H9 (cell line): Measurements from ENCODE around the gene TSPAN9. TPM values are rescaled to one million over a fixed set of nuclear protein-coding genes. Genes with fewer than 3 reads are reported as not detected.

ENCODE experiments used
- DNase-seq: peaks from one replicate; pipeline ENCODE4 v3.0.0-alpha.2; 2017
- H2AFZ ChIP-seq: one replicate; pipeline ENCODE4 v1.6.1; 2013; ENCODE audit warnings: mild to moderate bottlenecking, low read length, control low read depth, moderate library complexity
- H2AK5ac ChIP-seq: 2 replicates; pipeline ENCODE4 v1.6.1; 2013; ENCODE audit warnings: low read length, control low read depth, mixed read lengths; ENCODE audit not compliant: insufficient read length
- H2BK120ac ChIP-seq: one replicate; pipeline ENCODE4 v1.6.1; 2013; ENCODE audit warnings: low read depth, mild to moderate bottlenecking, low read length, control low read depth, inconsistent platforms; ENCODE audit not compliant: poor library complexity, severe bottlenecking
- H2BK12ac ChIP-seq: 2 replicates; pipeline ENCODE4 v1.6.1; 2013; ENCODE audit warnings: low read length, control low read depth, mixed read lengths, low read depth; ENCODE audit not compliant: insufficient read length
- H2BK15ac ChIP-seq: 2 replicates; pipeline ENCODE4 v1.6.1; 2013; ENCODE audit warnings: low read depth, low read length, control low read depth
- H2BK20ac ChIP-seq: one replicate; pipeline ENCODE4 v1.6.1; 2013; ENCODE audit warnings: low read depth, mild to moderate bottlenecking, low read length, control low read depth, inconsistent platforms; ENCODE audit not compliant: poor library complexity, severe bottlenecking
- H2BK5ac ChIP-seq: 2 replicates; pipeline ENCODE4 v1.6.1; 2013; ENCODE audit warnings: low read length, control low read depth, mixed read lengths; ENCODE audit not compliant: insufficient read length
- H3K14ac ChIP-seq: 2 replicates; pipeline ENCODE4 v1.6.1; 2013; ENCODE audit warnings: low read length, control low read depth; ENCODE audit not compliant: insufficient read depth
- H3K18ac ChIP-seq: 2 replicates; pipeline ENCODE4 v1.6.1; 2013; ENCODE audit warnings: low read depth, mild to moderate bottlenecking, mixed read lengths, low read length, control low read depth; ENCODE audit not compliant: insufficient read length
- H3K23ac ChIP-seq: 2 replicates; pipeline ENCODE4 v1.6.1; 2013; ENCODE audit warnings: low read length, control low read depth, mixed read lengths, low read depth; ENCODE audit not compliant: insufficient read length
- H3K23me2 ChIP-seq: 2 replicates; pipeline ENCODE4 v1.6.1; 2013; ENCODE audit warnings: low read depth, mild to moderate bottlenecking, mixed read lengths, low read length, control low read depth; ENCODE audit not compliant: insufficient read length, poor library complexity, severe bottlenecking
- H3K27ac ChIP-seq: 2 replicates; pipeline ENCODE4 v1.5.1; 2013; ENCODE audit warnings: low read length, control low read depth, mixed read lengths, low read depth; ENCODE audit not compliant: insufficient read length
- H3K27me3 ChIP-seq: 2 replicates; pipeline ENCODE4 v1.6.1; 2013; ENCODE audit warnings: low read length, control low read depth, inconsistent platforms; ENCODE audit not compliant: insufficient read depth
- H3K4ac ChIP-seq: 2 replicates; pipeline ENCODE4 v1.6.1; 2013; ENCODE audit warnings: low read depth, mild to moderate bottlenecking, control low read depth, inconsistent platforms, low read length, moderate library complexity
- H3K4me1 ChIP-seq: 2 replicates; pipeline ENCODE4 v1.6.1; 2013; ENCODE audit warnings: low read length, control low read depth, inconsistent platforms; ENCODE audit not compliant: insufficient read depth
- H3K4me2 ChIP-seq: 2 replicates; pipeline ENCODE4 v1.6.1; 2013; ENCODE audit warnings: low read length, control low read depth, mixed read lengths; ENCODE audit not compliant: insufficient read length, insufficient read depth
- H3K56ac ChIP-seq: 2 replicates; pipeline ENCODE4 v1.6.1; 2013; ENCODE audit warnings: low read depth, mild to moderate bottlenecking, mixed read lengths, low read length, control low read depth; ENCODE audit not compliant: insufficient read length
- H3K79me1 ChIP-seq: 2 replicates; pipeline ENCODE4 v1.6.1; 2013; ENCODE audit warnings: low read depth, mild to moderate bottlenecking, moderate library complexity, low read length, control low read depth, inconsistent platforms; ENCODE audit not compliant: insufficient read depth, poor library complexity, severe bottlenecking
- H3K79me2 ChIP-seq: 2 replicates; pipeline ENCODE4 v1.6.1; 2013; ENCODE audit warnings: low read length, control low read depth, inconsistent platforms; ENCODE audit not compliant: insufficient read depth
- H3K9ac ChIP-seq: 2 replicates; pipeline ENCODE4 v1.6.1; 2013; ENCODE audit warnings: low read length, control low read depth, mixed read lengths; ENCODE audit not compliant: insufficient read length; ENCODE audit errors: extremely low read depth
- H3K9me3 ChIP-seq: one replicate; pipeline ENCODE4 v1.6.1; 2013; ENCODE audit warnings: low read depth, low read length, inconsistent platforms; ENCODE audit not compliant: control insufficient read depth
- H3T11ph ChIP-seq: one replicate; pipeline ENCODE4 v1.6.1; 2013; ENCODE audit warnings: mild to moderate bottlenecking, low read length, control low read depth, inconsistent platforms
- H4K20me1 ChIP-seq: one replicate; pipeline ENCODE4 v1.6.1; 2013; ENCODE audit not compliant: control insufficient read depth, insufficient read length, insufficient read depth
- H4K5ac ChIP-seq: 2 replicates; pipeline ENCODE4 v1.6.1; 2013; ENCODE audit warnings: low read depth, mild to moderate bottlenecking, mixed read lengths, low read length, control low read depth; ENCODE audit not compliant: insufficient read length
- H4K8ac ChIP-seq: replicated peaks from 2 replicates; pipeline ENCODE4 v1.6.1; 2013; ENCODE audit warnings: low read length, control low read depth, mixed read lengths, low read depth; ENCODE audit not compliant: insufficient read length
- H4K91ac ChIP-seq: 2 replicates; pipeline ENCODE4 v1.6.1; 2013; ENCODE audit warnings: low read depth, mild to moderate bottlenecking, moderate library complexity, mixed read lengths, low read length, control low read depth; ENCODE audit not compliant: insufficient read length
- H3K27ac Mint-ChIP-seq, 3 experiments: 2 replicates in 2 of 3; 3 replicates in 1 of 3; pipeline ENCODE4 v1.8.0; 2020 to 2021; ENCODE audit warnings: mixed read lengths in 3 of 3, mild to moderate bottlenecking in 1 of 3, moderate library complexity in 1 of 3
- H3K27me3 Mint-ChIP-seq: 2 replicates; pipeline ENCODE4 v1.8.0; 2021; ENCODE audit warnings: low read depth, mild to moderate bottlenecking, moderate library complexity, mixed read lengths
- H3K36me3 Mint-ChIP-seq, 3 experiments: 2 replicates in 2 of 3; 3 replicates in 1 of 3; pipeline ENCODE4 v1.8.0; 2020 to 2021; ENCODE audit warnings: low read depth in 3 of 3, mixed read lengths in 3 of 3; ENCODE audit not compliant: insufficient read depth in 1 of 3
- H3K4me1 Mint-ChIP-seq, 2 experiments: 2 replicates each; pipeline ENCODE4 v1.8.0; 2020; ENCODE audit warnings: mixed read lengths in 2 of 2
- H3K4me3 Mint-ChIP-seq, 2 experiments: 2 replicates in 1 of 2; 3 replicates in 1 of 2; pipeline ENCODE4 v1.8.0; 2020 to 2021; ENCODE audit warnings: mild to moderate bottlenecking in 2 of 2, mixed read lengths in 2 of 2, moderate library complexity in 1 of 2
- H3K9me3 Mint-ChIP-seq, 2 experiments: 2 replicates in 1 of 2; 3 replicates in 1 of 2; pipeline ENCODE4 v1.8.0; 2020; ENCODE audit warnings: mild to moderate bottlenecking in 2 of 2, mixed read lengths in 2 of 2, moderate library complexity in 1 of 2
- WGBS: extraction: QIAGEN DNeasy Blood & Tissue Kit; methylation state at CpG from one replicate; pipeline ENCODE4 v1.1.7; 2013; ENCODE audit warnings: missing lambda C conversion rate, low lambda C conversion rate, mixed read lengths; ENCODE audit not compliant: insufficient read length; ENCODE audit errors: extremely low coverage; 5-methylcytosine and 5-hydroxymethylcytosine counted together
- total RNA-seq: library from RNA; stranded (reverse); gene quantifications from 2 replicates; pipeline ENCODE4 v1.2.1, GENCODE V29; 2021
- TF ChIP-seq, protein P1 (sequence below): fragments of 200-600 bp; sonication (generic); conservative IDR thresholded peaks from 3 replicates; pipeline ENCODE4 v1.8.0; 2021; ENCODE audit warnings: antibody characterized with exemption, mild to moderate bottlenecking

Gene TSPAN9
- total RNA-seq, 1 experiment from 2014 or later: 19.0 TPM

- H3K9me3 Mint-ChIP-seq: peaks cover 0 to 6% of the 10 kb centered on the region in 2 experiments; a peak in 3 of 5 replicates
- no peak overlapping the region for H2BK5ac ChIP-seq
- H3K4me1 ChIP-seq: peaks cover 3% of the 10 kb centered on the region; the same call in 1 of the 2 replicates
- H3K27me3 ChIP-seq: no peaks in the 10 kb centered on the region
- H3K4me2 ChIP-seq: no peak overlapping the region
- H3K9me3 ChIP-seq: no peaks in the 10 kb centered on the region
- no peak overlapping the region for H2AFZ ChIP-seq
- no peaks in the 10 kb centered on the region for H3K23me2 ChIP-seq
- H3K4ac ChIP-seq: no peak overlapping the region
- peaks cover 47 to 53% of the 10 kb centered on the region in 2 experiments for H3K4me1 Mint-ChIP-seq
- peak overlapping the region; percentile 7 for H3K18ac ChIP-seq
- H3K23ac ChIP-seq: no peak overlapping the region
- H3T11ph ChIP-seq: no peak overlapping the region
- no peak for DNase-seq
- H3K27ac ChIP-seq: no peak overlapping the region
- H3K27me3 Mint-ChIP-seq: no peaks in the 10 kb centered on the region; the same call in 1 of the 2 replicates
- H3K4me3 Mint-ChIP-seq: peak overlapping the region in 1 of 2 experiments; percentile 61; a peak in 3 of 5 replicates
- no peak overlapping the region for H2BK15ac ChIP-seq
- no peak overlapping the region for H3K56ac ChIP-seq
- peak overlapping the region in 1 of 3 experiments; percentile 60; a peak in 1 of 7 replicates for H3K27ac Mint-ChIP-seq
- no peak overlapping the region for H3K9ac ChIP-seq
- H4K5ac ChIP-seq: no peak overlapping the region
- no CpG with 5 or more reads among the region's 14 CpGs for WGBS
- H2BK12ac ChIP-seq: no peak overlapping the region
- no peak overlapping the region for H2AK5ac ChIP-seq
- TF ChIP-seq, protein P1, sequence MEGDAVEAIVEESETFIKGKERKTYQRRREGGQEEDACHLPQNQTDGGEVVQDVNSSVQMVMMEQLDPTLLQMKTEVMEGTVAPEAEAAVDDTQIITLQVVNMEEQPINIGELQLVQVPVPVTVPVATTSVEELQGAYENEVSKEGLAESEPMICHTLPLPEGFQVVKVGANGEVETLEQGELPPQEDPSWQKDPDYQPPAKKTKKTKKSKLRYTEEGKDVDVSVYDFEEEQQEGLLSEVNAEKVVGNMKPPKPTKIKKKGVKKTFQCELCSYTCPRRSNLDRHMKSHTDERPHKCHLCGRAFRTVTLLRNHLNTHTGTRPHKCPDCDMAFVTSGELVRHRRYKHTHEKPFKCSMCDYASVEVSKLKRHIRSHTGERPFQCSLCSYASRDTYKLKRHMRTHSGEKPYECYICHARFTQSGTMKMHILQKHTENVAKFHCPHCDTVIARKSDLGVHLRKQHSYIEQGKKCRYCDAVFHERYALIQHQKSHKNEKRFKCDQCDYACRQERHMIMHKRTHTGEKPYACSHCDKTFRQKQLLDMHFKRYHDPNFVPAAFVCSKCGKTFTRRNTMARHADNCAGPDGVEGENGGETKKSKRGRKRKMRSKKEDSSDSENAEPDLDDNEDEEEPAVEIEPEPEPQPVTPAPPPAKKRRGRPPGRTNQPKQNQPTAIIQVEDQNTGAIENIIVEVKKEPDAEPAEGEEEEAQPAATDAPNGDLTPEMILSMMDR: no peak
- H2BK120ac ChIP-seq: no peak overlapping the region
- no peak overlapping the region for H4K91ac ChIP-seq
- no peaks in the 10 kb centered on the region for H3K79me1 ChIP-seq
- no peaks in the 10 kb centered on the region for H4K20me1 ChIP-seq
- no peaks in the 10 kb centered on the region for H3K79me2 ChIP-seq
- H3K36me3 Mint-ChIP-seq: peaks cover 0 to 12% (median 8%) of the 10 kb centered on the region in 3 experiments; a peak in 6 of 7 replicates
- H2BK20ac ChIP-seq: no peak overlapping the region
- no peak overlapping the region for H4K8ac ChIP-seq
- H3K14ac ChIP-seq: no peak overlapping the region
Measured at GRCh38 chr12:3230758-3231375, 153.7 kb downstream of the TSPAN9 start.
